22Rv1 (cell line): ENCODE results near the gene HOXD10.

ENCODE experiments used
- H3K27ac ChIP-seq: fragments of 450-650 bp; 2 replicates; pipeline ENCODE4 v1.5.1; 2017
- ZFX ChIP-seq: fragments of 450-650 bp; IDR thresholded peaks from 2 replicates; pipeline ENCODE4 v1.6.1; 2017; ENCODE audit warnings: antibody characterized with exemption, borderline replicate concordance
- TF ChIP-seq, protein P1 (sequence below): fragments of 450-650 bp; IDR thresholded peaks from 2 replicates; pipeline ENCODE4 v1.5.1; 2017; ENCODE audit warnings: mild to moderate bottlenecking

Gene HOXD10

DNA sequence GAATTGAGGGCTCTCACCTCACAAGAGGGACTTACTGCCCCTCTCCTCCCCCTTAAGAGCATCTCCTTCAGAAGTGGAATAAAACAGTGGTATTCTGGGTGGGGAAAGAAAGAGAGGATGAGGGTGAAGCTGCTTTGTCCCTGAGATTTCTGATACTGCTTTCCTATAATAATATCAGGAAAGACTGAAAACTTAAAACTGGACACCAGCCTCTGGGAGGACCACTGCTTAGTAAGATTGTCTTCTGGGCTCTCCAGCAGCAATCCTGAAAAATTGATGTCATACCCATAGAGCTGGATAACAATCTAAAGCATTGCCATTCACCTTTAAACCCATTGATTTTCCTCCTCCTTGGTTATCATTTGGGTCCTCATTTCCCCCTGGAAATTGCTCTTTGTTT is 30.1 kb downstream of the HOXD10 start:
- H3K27ac ChIP-seq = no peak overlapping the region
- no peak for TF ChIP-seq ZFX
- TF ChIP-seq, protein P1, sequence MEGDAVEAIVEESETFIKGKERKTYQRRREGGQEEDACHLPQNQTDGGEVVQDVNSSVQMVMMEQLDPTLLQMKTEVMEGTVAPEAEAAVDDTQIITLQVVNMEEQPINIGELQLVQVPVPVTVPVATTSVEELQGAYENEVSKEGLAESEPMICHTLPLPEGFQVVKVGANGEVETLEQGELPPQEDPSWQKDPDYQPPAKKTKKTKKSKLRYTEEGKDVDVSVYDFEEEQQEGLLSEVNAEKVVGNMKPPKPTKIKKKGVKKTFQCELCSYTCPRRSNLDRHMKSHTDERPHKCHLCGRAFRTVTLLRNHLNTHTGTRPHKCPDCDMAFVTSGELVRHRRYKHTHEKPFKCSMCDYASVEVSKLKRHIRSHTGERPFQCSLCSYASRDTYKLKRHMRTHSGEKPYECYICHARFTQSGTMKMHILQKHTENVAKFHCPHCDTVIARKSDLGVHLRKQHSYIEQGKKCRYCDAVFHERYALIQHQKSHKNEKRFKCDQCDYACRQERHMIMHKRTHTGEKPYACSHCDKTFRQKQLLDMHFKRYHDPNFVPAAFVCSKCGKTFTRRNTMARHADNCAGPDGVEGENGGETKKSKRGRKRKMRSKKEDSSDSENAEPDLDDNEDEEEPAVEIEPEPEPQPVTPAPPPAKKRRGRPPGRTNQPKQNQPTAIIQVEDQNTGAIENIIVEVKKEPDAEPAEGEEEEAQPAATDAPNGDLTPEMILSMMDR = no peak

DNA sequence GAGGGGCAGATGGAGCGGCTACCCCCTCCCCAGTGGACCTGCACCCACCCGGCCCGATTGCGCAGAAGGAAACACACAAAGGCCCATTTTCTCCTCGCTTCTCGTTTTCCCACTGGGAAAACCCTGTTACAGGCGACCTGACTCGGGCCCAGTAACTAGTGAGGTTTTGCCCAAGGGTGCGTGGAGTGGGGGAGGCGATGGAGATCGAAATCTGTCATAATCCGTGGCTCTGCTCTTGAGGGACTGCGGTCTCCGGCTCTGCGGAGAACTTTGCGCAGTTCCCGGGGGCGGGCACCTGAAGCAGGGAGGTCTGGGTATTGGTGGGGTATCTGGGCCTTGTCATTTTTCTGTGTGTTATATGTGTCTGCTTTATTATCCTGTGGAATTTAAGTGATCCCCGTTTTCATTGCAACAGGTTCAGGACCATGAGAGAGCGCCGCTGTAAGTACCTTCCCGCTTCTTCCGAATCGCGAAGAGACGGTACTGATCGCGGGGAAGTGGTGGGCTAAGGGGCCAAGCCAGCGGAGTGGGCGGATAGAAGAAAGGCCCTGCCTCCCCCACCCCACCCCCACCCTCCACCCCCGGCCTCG is 30.7 kb downstream of the HOXD10 start:
- H3K27ac ChIP-seq = no peak overlapping the region
- TF ChIP-seq, protein P1 = no peak
- TF ChIP-seq ZFX = no peak

DNA sequence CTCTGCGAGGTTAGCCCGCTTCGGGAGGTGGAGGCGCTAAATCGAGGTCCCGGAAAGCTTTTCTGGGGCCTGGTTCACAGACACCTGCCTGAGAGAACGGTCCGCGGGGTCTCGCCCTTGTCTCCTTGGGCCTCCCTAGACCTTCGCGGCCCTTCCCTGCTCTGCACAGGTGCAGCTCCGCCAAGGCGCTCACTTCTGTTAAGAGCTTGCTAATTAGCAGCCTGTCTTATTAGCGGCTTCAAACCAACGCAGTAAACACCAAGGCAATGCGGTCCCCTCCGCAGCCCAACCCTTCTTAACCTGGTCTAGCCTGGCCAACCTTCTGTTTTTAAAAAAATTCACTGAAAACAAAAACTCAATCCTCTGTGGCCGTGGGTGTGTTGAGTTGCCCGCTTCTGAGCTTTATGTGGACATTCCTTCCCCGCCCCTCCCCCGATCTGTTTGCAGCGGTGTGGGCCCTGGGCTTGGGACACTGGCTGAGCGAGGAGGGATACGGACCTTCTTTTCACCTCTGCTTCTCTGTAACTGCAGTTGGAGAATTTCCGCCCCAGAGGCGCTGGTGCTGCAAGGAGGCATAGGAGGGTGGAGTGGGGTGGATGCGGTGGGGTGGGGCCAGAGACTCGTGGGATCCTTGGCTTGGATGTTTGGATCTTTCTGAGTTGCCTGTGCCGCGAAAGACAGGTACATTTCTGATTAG is 31.4 kb downstream of the HOXD10 start:
- no peak overlapping the region for H3K27ac ChIP-seq
- TF ChIP-seq ZFX = no peak
- TF ChIP-seq, protein P1 = no peak

DNA sequence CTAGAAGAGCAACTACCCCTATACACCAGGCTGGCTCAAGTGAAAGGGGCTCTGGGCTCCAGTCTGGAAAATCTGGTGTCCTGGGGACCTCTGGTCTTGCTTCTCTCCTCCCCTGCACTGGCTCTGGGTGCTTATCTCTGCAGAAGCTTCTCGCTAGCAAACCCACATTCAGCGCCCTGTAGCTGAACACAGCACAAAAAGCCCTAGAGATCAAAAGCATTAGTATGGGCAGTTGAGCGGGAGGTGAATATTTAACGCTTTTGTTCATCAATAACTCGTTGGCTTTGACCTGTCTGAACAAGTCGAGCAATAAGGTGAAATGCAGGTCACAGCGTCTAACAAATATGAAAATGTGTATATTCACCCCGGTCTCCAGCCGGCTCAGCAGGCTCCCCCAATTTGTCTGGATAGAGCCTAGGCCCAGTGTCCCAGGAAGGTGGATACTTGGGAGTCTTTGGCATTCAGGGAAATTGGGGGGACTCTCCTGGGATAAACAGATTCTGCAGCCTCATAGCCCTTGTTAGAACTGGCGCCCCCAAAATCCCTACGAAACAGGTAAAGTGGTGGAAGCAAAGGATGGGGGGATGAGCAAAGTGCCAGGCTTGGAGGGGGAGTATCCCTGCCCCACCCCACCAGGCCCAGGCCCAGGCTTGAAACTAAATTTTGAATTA is 32.3 kb downstream of the HOXD10 start:
- no peak overlapping the region for H3K27ac ChIP-seq
- TF ChIP-seq, protein P1 = no peak
- no peak for TF ChIP-seq ZFX

DNA sequence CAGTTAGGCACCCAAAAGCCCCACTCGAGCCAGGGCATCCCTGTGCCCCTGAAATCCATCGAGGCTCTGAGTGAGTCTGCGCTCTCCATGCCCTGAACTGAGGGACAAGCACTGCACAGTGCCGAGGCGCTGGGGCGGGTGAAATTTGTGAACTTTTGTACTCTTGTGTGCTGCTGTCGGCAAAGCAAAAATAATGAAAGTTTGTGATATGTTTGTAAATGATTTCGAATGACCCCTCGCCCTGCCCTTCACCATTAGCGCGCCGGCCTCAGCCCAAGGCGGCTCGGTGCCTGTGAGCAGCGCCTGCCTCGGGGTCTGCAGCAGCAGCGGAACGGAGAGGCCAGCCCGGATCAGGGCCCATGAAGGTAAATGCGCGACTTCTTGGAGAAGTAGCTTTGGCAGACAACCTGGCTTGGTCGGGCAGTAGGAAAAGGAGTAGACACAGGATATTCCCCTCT is 32.9 kb downstream of the HOXD10 start:
- TF ChIP-seq ZFX = no peak
- TF ChIP-seq, protein P1 = no peak

DNA sequence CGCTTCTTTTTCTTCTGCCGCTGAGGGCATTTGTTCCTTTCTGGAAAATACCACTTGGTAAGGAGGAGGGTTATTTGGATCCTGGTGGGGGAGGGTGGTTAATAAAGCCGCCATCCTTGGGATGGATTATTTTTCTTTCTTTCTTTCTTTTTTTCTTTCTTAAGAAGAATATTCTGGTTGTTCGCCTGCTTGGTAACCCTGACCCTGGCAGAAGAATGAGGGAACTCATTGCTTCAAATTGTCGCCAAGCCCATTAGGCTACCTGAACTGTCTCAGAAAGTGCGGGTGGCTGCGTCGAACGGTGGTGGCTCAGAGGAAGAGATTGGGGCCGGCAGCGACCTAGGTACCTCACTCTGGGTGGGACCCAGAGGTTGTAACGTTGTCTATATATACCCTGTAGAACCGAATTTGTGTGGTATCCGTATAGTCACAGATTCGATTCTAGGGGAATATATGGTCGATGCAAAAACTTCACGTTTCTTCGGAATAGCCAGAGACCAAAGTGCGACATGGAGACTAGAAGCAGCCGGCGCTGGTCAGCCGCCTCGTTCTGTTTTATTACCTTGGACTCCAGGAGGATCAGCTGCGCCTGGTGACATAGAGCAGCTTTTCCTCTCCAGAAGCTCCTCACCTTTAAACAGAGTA is 33.5 kb downstream of the HOXD10 start:
- TF ChIP-seq, protein P1 = no peak
- TF ChIP-seq ZFX = no peak
- no peak overlapping the region for H3K27ac ChIP-seq

More for the DNA sequence above, 32.9 kb downstream of the HOXD10 start:
- H3K27ac ChIP-seq = no peak overlapping the region
